Osteocyte (in vitro differentiated cells): ENCODE measurements around the gene LRBA. TPM values are rescaled to one million over a fixed set of nuclear protein-coding genes. Genes with fewer than 3 reads are reported as not detected.

ENCODE experiments used
- DNase-seq: peaks from one replicate; pipeline ENCODE4 v3.0.0; 2021; ENCODE audit warnings: mixed read lengths; ENCODE audit not compliant: unreplicated experiment; ENCODE audit errors: extremely low spot score
- H3K27ac Mint-ChIP-seq: one replicate; pipeline ENCODE4 v1.8.0; 2021; ENCODE audit warnings: mild to moderate bottlenecking, mixed read lengths; ENCODE audit not compliant: unreplicated experiment
- H3K27me3 Mint-ChIP-seq: one replicate; pipeline ENCODE4 v1.8.0; 2021; ENCODE audit warnings: mixed read lengths; ENCODE audit not compliant: unreplicated experiment
- H3K36me3 Mint-ChIP-seq: one replicate; pipeline ENCODE4 v1.8.0; 2021; ENCODE audit warnings: mixed read lengths; ENCODE audit not compliant: unreplicated experiment
- H3K4me1 Mint-ChIP-seq: one replicate; pipeline ENCODE4 v1.8.0; 2021; ENCODE audit warnings: mixed read lengths; ENCODE audit not compliant: unreplicated experiment
- H3K4me3 Mint-ChIP-seq: one replicate; pipeline ENCODE4 v1.8.0; 2021; ENCODE audit warnings: mild to moderate bottlenecking, moderate library complexity, mixed read lengths; ENCODE audit not compliant: unreplicated experiment
- H3K9me3 Mint-ChIP-seq: one replicate; pipeline ENCODE4 v1.8.0; 2021; ENCODE audit warnings: mixed read lengths; ENCODE audit not compliant: unreplicated experiment
- CTCF ChIP-seq: fragments of 200-600 bp; sonication (generic); IDR thresholded peaks from 2 replicates; pipeline ENCODE4 v1.5.0; 2021; ENCODE audit warnings: antibody characterized with exemption, mild to moderate bottlenecking, moderate library complexity
- total RNA-seq: library from RNA; stranded (reverse); gene quantifications from 2 replicates; pipeline ENCODE4 v1.2.1, GENCODE V29; 2021

The LRBA gene
- total RNA-seq, 1 donor from 2014 or later: 40.8 TPM

GRCh38 chr4:150462743-150463142 lies 552.3 kb downstream of the LRBA start:
- Mint-ChIP-seq H3K36me3 (peaks cover 14% of the 10 kb centered on the region), H3K27me3 (no peaks in the 10 kb centered on the region), H3K27ac (no peak overlapping the region), H3K4me3 (no peak overlapping the region), H3K4me1 (peaks cover 25% of the 10 kb centered on the region), H3K9me3 (no peaks in the 10 kb centered on the region)
- DNase-seq: no peak
- TF ChIP-seq CTCF: no peak

- no peak for TF ChIP-seq CTCF
- DNase-seq: no peak
- Mint-ChIP-seq H3K36me3 (peaks cover 12% of the 10 kb centered on the region), H3K4me3 (no peak overlapping the region), H3K4me1 (peaks cover 25% of the 10 kb centered on the region), H3K27me3 (no peaks in the 10 kb centered on the region), H3K27ac (no peak overlapping the region), H3K9me3 (no peaks in the 10 kb centered on the region)
Observed at GRCh38 chr4:150461957-150462356, 553.1 kb downstream of the LRBA start.

GRCh38 chr4:150457802-150458201 lies 557.3 kb downstream of the LRBA start:
- peaks cover 9% of the 10 kb centered on the region for H3K36me3 Mint-ChIP-seq
- H3K9me3 Mint-ChIP-seq: no peaks in the 10 kb centered on the region
- peaks cover 7% of the 10 kb centered on the region for H3K4me1 Mint-ChIP-seq
- H3K27me3 Mint-ChIP-seq: no peaks in the 10 kb centered on the region
- no peak overlapping the region for H3K4me3 Mint-ChIP-seq
- TF ChIP-seq CTCF: no peak
- no peak overlapping the region for H3K27ac Mint-ChIP-seq
- DNase-seq: no peak

- no peak for TF ChIP-seq CTCF
- H3K4me3 Mint-ChIP-seq: no peak overlapping the region
- DNase-seq: no peak
- H3K4me1 Mint-ChIP-seq: no peaks in the 10 kb centered on the region
- H3K27ac Mint-ChIP-seq: no peak overlapping the region
- peaks cover 13% of the 10 kb centered on the region for H3K9me3 Mint-ChIP-seq
- H3K36me3 Mint-ChIP-seq: peaks cover 7% of the 10 kb centered on the region
- no peaks in the 10 kb centered on the region for H3K27me3 Mint-ChIP-seq
Observed at GRCh38 chr4:150451883-150452282, 563.2 kb downstream of the LRBA start.

- H3K4me3 Mint-ChIP-seq: no peak overlapping the region
- peaks cover 13% of the 10 kb centered on the region for H3K9me3 Mint-ChIP-seq
- H3K27me3 Mint-ChIP-seq: no peaks in the 10 kb centered on the region
- H3K36me3 Mint-ChIP-seq: peaks cover 2% of the 10 kb centered on the region
- H3K27ac Mint-ChIP-seq: no peak overlapping the region
- no peak for DNase-seq
- H3K4me1 Mint-ChIP-seq: no peaks in the 10 kb centered on the region
- TF ChIP-seq CTCF: no peak
Observed at GRCh38 chr4:150447356-150447755, 567.7 kb downstream of the LRBA start.
